ENCODE results near the gene SLC25A13.

DNA sequence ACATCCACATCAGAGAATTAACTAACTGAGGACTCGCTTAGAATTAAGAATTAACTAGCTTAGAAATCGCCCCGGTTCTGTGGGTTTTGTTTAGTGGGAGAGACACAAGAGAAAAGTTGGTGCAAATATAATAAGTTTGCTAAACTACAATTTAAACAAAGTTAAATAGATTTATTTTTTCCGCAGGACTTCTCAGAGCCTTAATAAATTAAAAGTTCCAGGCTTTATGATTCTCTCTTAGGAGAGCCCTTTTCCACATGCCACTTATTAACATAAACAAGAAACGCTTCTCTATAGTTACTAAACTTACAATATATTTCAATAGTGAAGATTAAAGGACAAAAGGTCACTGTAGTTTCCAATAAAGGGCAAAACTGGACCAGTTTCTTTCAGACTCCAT, 100.0 kb downstream of the SLC25A13 start:
- TF ChIP-seq REST (IDR thresholded peaks at IDR 0.05; ENCODE audit: insufficient read depth in 1 of 2, low read depth in 2 of 2, low read length in 2 of 2) = no peak
- TF ChIP-seq TAF1 (IDR thresholded peaks at IDR 0.05; ENCODE audit: borderline replicate concordance, insufficient read depth, low read length) = no peak

All from PFSK-1 (cell line).